ENCODE measurements around the gene TSPAN31. TPM values are rescaled to one million over a fixed set of nuclear protein-coding genes. Genes with fewer than 3 reads are reported as not detected.

Gene TSPAN31
- polyA plus RNA-seq, 2 of the 4 experiments (the other 2 are of a cell fraction), result 20.6 to 51.9 TPM

DNA sequence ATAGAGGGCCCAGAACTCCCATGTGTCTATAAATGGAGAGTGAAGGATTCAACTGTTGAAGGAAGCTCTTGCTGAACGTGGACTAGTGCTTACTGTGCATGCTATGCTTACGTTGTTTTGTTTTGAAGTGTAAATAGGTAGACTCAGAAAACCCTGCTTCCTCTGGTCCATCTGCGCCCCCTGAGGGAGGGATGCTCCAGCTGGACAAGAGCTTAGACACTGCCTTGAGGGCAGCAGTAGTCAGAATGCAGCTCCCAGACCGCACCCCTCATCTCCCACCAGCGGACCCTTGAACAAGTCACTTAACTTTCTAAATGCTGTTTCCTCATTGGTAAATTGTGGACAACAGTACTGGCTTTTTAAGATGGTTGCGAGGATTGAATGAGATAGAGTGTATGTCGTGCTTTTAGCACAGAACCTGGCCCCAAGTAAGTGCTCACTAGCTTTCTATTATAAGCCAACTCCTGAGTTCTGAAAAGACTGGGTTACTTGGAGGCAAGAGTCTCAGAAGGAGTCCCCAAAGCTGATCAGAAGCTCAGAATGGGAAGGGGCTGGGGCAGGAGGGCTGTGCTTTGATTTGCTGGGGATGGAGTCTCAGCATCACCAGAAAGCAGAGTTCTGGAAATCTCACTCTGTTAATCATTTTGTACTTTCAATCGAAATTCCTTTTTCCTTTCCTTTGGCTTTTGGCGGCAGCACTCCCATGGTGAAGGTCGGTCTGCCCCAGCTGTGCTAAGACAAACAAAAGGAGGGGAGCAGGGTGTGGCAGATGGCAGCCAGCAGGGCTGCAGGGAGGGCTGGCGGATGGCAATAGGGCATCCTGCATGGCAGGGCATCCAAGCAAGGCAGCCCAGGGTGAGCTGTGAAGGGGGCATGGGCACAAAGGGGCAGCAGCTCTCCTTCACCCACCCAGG, 21.9 kb upstream of the TSPAN31 start (continued):
- TF ChIP-seq TFCP2L1 (CRISPR knock-in tag; IDR thresholded peaks at IDR 0.05) (no peak), FOSL2 (IDR thresholded peaks at IDR 0.05) (no peak), FOSL2 (CRISPR knock-in tag; IDR thresholded peaks at IDR 0.05) (no peak)

DNA sequence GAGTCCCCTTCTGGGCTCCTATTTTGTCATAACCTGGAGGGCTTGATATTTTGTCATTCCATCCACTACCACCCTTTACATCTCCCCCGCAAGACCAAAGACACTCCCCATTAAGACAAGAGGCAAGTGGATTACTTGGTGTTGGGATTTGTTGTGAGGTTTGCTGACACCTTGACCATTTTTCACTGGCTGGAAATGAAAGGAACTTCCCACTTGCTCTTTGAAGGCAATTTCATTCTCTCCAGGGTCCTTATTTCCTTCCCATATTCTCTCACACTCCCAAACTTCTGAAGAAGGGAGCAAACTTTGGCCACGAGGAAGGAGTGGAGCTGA, 21.2 kb upstream of the TSPAN31 start:
- no peaks in the 10 kb centered on the region for H3K9me3 ChIP-seq
- no peak for TF ChIP-seq JUNB (IDR thresholded peaks at IDR 0.05)
- TF ChIP-seq RARB (CRISPR knock-in tag; IDR thresholded peaks at IDR 0.05), result no peak
- TF ChIP-seq, protein P1, sequence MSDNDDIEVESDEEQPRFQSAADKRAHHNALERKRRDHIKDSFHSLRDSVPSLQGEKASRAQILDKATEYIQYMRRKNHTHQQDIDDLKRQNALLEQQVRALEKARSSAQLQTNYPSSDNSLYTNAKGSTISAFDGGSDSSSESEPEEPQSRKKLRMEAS (IDR thresholded peaks at IDR 0.05), result no peak
- no peak for TF ChIP-seq CBX2 (IDR thresholded peaks at IDR 0.05; ENCODE audit: borderline replicate concordance, low read depth)
- no peak for TF ChIP-seq HDAC2 (IDR thresholded peaks at IDR 0.05)
- no peak for TF ChIP-seq TFCP2L1 (CRISPR knock-in tag; IDR thresholded peaks at IDR 0.05)
- TF ChIP-seq TP53 (CRISPR knock-in tag; IDR thresholded peaks at IDR 0.05), result no peak
- no peak for TF ChIP-seq ZSCAN20 (CRISPR knock-in tag; IDR thresholded peaks at IDR 0.05)
- no peak for TF ChIP-seq RAD21 (conservative IDR thresholded peaks at IDR 0.05 in 1 of 2, IDR thresholded peaks at IDR 0.05 in 1 of 2)
- TF ChIP-seq, protein P2, sequence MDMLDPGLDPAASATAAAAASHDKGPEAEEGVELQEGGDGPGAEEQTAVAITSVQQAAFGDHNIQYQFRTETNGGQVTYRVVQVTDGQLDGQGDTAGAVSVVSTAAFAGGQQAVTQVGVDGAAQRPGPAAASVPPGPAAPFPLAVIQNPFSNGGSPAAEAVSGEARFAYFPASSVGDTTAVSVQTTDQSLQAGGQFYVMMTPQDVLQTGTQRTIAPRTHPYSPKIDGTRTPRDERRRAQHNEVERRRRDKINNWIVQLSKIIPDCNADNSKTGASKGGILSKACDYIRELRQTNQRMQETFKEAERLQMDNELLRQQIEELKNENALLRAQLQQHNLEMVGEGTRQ (IDR thresholded peaks at IDR 0.05), result no peak
- TF ChIP-seq, protein P3, sequence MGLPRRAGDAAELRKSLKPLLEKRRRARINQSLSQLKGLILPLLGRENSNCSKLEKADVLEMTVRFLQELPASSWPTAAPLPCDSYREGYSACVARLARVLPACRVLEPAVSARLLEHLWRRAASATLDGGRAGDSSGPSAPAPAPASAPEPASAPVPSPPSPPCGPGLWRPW (IDR thresholded peaks at IDR 0.05), result no peak
- TF ChIP-seq EHF (CRISPR knock-in tag; IDR thresholded peaks at IDR 0.05), result no peak
- TF ChIP-seq ZC3H11A (IDR thresholded peaks at IDR 0.05), result no peak
- no peak for TF ChIP-seq BHLHE40 (IDR thresholded peaks at IDR 0.05; ENCODE audit: low read depth, low read length)
- no peak for TF ChIP-seq SMC3 (IDR thresholded peaks at IDR 0.05)
- TF ChIP-seq, protein P4, sequence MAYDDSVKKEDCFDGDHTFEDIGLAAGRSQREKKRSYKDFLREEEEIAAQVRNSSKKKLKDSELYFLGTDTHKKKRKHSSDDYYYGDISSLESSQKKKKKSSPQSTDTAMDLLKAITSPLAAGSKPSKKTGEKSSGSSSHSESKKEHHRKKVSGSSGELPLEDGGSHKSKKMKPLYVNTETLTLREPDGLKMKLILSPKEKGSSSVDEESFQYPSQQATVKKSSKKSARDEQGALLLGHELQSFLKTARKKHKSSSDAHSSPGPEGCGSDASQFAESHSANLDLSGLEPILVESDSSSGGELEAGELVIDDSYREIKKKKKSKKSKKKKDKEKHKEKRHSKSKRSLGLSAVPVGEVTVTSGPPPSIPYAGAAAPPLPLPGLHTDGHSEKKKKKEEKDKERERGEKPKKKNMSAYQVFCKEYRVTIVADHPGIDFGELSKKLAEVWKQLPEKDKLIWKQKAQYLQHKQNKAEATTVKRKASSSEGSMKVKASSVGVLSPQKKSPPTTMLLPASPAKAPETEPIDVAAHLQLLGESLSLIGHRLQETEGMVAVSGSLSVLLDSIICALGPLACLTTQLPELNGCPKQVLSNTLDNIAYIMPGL (CRISPR knock-in tag; IDR thresholded peaks at IDR 0.05; ENCODE audit: borderline replicate concordance), result no peak
- no peak for TF ChIP-seq CHD4 (IDR thresholded peaks at IDR 0.05; ENCODE audit: borderline replicate concordance)
- TF ChIP-seq, protein P5, sequence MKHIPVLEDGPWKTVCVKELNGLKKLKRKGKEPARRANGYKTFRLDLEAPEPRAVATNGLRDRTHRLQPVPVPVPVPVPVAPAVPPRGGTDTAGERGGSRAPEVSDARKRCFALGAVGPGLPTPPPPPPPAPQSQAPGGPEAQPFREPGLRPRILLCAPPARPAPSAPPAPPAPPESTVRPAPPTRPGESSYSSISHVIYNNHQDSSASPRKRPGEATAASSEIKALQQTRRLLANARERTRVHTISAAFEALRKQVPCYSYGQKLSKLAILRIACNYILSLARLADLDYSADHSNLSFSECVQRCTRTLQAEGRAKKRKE (CRISPR knock-in tag; IDR thresholded peaks at IDR 0.05; ENCODE audit: low read depth), result no peak
- TF ChIP-seq MAFK (IDR thresholded peaks at IDR 0.05; ENCODE audit: partially characterized antibody), result no peak
- TF ChIP-seq NPAS2 (CRISPR knock-in tag; IDR thresholded peaks at IDR 0.05; ENCODE audit: borderline replicate concordance), result no peak
- CTCF ChIA-PET, result interaction anchor here (0.6 to 13.8 kb wide), 6 partner anchors 10 to 141 kb away, joined by 3 to 242 read pairs (median 9); partner anchors contain the start of genes AGAP2 and B4GALNT1
- ATAC-seq (no peak), FAIRE-seq (no peak), DNase-seq (ENCODE audit: low read depth in 1 of 2, low spot score in 1 of 2) (no peak)
- peaks cover 18% of the 10 kb centered on the region for H3K4me1 ChIP-seq
- no peak overlapping the region for H3K27ac ChIP-seq
- H3K4me2 ChIP-seq, result no peak overlapping the region
- H3K4me3 ChIP-seq, result no peak overlapping the region
- WGBS (ENCODE audit: missing lambda C conversion rate), result 44% methylated on average over 2 of the region's 2 CpGs
- POLR2A ChIA-PET, result no interaction called here

Measured in A549 (cell line).